PFSK-1 (cell line): ENCODE results near the gene TSPAN15.

Experiments used
- POLR2AphosphoS5 ChIP-seq: IDR thresholded peaks from 2 replicates; pipeline ENCODE4 v1.6.1; 2012; ENCODE audit warnings: low read depth, mild to moderate bottlenecking, control low read depth, low read length, moderate library complexity
- SIN3A ChIP-seq: IDR thresholded peaks from 2 replicates; pipeline ENCODE4 v1.6.1; 2012; ENCODE audit warnings: mild to moderate bottlenecking, low read length, moderate library complexity, borderline replicate concordance; ENCODE audit not compliant: insufficient read depth
- TAF1 ChIP-seq: IDR thresholded peaks from 2 replicates; pipeline ENCODE4 v1.6.1; 2012; ENCODE audit warnings: low read length, control low read depth, borderline replicate concordance; ENCODE audit not compliant: insufficient read depth
- TF ChIP-seq, protein P1 (sequence below), 2 experiments: IDR thresholded peaks; 2 replicates each; pipeline versions ENCODE4 v1.6.1 to v1.8.0; 2011 to 2012; ENCODE audit warnings: low read depth in 2 of 2, low read length in 2 of 2, control low read depth in 1 of 2, inconsistent platforms in 1 of 2, mild to moderate bottlenecking in 1 of 2, moderate library complexity in 1 of 2; ENCODE audit not compliant: insufficient read depth in 1 of 2

DNA sequence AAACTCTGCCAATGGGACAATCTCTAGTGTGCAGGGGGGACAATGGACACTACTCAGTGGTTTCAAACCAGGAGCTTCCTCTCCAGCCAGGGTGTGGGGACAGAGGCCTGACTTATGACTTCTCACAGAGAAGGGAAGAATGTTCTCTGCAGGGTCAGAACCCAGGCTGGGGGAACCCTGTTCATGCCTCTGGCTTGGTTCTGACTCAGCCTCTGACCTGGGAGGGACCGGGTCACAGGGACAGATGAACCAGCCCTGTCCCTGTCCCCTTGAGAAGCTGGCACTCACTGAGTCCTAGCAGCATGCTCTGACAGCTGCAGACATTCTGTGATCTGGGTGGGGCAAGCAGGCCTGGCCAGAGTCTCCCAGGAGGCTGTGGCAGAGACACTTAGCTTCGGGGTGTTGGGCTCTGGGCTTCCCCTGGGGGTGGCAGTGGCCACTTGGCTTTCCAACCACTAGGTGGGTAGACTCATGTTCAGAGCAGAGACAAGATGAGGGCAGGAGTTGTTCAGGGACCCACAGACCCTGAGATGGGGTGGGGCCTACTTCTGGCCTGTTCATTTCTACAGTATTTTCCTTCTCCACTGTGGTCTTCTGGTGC lies 13.6 kb downstream of the TSPAN15 start:
- TF ChIP-seq TAF1 (no peak), SIN3A (no peak), POLR2AphosphoS5 (no peak)
- TF ChIP-seq, protein P1, sequence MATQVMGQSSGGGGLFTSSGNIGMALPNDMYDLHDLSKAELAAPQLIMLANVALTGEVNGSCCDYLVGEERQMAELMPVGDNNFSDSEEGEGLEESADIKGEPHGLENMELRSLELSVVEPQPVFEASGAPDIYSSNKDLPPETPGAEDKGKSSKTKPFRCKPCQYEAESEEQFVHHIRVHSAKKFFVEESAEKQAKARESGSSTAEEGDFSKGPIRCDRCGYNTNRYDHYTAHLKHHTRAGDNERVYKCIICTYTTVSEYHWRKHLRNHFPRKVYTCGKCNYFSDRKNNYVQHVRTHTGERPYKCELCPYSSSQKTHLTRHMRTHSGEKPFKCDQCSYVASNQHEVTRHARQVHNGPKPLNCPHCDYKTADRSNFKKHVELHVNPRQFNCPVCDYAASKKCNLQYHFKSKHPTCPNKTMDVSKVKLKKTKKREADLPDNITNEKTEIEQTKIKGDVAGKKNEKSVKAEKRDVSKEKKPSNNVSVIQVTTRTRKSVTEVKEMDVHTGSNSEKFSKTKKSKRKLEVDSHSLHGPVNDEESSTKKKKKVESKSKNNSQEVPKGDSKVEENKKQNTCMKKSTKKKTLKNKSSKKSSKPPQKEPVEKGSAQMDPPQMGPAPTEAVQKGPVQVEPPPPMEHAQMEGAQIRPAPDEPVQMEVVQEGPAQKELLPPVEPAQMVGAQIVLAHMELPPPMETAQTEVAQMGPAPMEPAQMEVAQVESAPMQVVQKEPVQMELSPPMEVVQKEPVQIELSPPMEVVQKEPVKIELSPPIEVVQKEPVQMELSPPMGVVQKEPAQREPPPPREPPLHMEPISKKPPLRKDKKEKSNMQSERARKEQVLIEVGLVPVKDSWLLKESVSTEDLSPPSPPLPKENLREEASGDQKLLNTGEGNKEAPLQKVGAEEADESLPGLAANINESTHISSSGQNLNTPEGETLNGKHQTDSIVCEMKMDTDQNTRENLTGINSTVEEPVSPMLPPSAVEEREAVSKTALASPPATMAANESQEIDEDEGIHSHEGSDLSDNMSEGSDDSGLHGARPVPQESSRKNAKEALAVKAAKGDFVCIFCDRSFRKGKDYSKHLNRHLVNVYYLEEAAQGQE (IDR thresholded peaks at IDR 0.05; ENCODE audit: insufficient read depth in 1 of 2, low read depth in 2 of 2, low read length in 2 of 2) = no peak
